ENCODE measurements around the gene MCF2L.

DNA sequence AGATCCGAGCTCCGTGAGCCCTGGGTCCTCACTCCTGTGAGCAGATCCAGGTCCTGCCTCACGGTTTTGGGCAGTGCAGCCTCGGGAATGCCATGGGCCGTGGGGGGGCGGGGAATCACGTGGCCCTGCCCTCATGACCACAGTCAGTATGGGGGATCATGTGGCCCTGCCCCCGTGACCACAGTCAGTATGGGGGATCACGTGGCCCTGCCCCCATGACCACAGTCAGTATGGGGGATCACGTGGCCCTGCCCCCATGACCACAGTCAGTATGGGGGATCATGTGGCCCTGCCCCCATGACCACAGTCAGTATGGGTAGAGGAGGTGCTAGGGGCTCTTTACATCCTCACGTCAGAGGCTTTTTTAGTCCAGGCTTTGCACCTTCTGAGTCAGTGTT lies 72.3 kb downstream of the MCF2L start:
- TF ChIP-seq, protein P1, sequence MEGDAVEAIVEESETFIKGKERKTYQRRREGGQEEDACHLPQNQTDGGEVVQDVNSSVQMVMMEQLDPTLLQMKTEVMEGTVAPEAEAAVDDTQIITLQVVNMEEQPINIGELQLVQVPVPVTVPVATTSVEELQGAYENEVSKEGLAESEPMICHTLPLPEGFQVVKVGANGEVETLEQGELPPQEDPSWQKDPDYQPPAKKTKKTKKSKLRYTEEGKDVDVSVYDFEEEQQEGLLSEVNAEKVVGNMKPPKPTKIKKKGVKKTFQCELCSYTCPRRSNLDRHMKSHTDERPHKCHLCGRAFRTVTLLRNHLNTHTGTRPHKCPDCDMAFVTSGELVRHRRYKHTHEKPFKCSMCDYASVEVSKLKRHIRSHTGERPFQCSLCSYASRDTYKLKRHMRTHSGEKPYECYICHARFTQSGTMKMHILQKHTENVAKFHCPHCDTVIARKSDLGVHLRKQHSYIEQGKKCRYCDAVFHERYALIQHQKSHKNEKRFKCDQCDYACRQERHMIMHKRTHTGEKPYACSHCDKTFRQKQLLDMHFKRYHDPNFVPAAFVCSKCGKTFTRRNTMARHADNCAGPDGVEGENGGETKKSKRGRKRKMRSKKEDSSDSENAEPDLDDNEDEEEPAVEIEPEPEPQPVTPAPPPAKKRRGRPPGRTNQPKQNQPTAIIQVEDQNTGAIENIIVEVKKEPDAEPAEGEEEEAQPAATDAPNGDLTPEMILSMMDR (IDR thresholded peaks at IDR 0.05) = no peak
- TF ChIP-seq EP300 (IDR thresholded peaks at IDR 0.05) (no peak), POLR2A (IDR thresholded peaks at IDR 0.05) (no peak)
